D341Med (cell line): ENCODE measurements around the gene NNAT.
"Not testable (repeated sequence)": the region's sequence is repeated elsewhere in the genome, so short reads cannot be mapped to it uniquely, and the experiment has no call there.

Experiments used
- DNase-seq: peaks from one replicate; pipeline ENCODE4 v3.0.0; 2012; ENCODE audit warnings: low spot score

Gene NNAT

DNA sequence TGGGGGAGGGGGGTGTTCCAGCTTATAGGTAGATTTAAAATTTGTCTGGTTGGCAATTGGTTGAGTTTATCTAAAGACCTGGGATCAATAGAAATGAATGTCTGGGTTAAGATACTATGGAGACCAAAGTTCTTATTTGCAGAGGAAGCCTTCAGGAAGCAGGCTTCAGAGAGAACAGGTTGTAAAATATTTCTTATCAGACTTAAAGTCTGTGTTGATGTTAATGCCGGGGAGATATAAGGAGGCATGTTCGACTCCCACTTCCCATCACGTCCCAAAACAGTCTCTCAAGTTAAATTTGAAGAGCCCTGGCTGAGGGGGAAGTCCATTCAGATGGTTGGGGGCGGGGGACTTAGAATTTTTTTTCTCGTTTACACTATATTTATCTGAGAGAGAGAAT is 19.0 kb downstream of the NNAT start:
- no peak for DNase-seq

DNA sequence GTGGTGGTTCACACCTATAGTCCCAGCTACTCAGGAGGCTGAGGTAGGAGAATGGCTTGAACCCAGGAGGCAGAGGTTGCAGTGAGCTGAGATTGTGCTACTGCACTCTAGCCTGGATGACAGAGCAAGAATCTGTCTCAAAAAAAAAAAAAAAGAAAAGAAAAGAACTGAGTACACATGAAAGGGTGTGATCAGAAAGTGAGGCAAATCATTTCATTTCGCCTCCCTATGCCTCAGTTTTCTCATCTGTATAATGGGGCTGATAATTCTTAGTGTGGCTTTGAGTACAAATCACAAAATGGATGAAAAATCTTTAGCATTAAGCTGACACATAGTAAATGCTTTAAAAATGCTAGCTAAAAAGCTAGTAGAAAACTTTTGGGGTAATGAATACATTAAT is 19.8 kb downstream of the NNAT start:
- DNase-seq, result not testable (repeated sequence)

DNA sequence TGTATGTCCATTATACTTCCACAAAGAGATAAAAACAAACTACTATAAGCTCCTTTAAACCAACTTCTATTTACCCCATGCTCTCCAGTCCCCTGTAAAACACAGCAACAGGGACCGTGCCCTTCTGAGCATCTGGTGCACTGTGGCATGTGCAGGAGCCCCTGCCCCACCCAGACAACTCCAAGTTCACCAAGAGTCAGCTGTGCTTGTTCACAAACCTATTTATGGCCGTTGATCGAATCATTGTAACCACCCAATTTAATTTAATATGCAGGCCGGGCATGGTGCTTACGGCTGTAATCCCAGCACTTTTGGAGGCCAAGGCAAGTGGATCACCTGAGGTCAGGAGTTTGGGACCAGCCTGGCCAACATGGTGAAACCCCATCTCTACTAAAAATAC is 20.3 kb downstream of the NNAT start:
- no peak for DNase-seq

DNA sequence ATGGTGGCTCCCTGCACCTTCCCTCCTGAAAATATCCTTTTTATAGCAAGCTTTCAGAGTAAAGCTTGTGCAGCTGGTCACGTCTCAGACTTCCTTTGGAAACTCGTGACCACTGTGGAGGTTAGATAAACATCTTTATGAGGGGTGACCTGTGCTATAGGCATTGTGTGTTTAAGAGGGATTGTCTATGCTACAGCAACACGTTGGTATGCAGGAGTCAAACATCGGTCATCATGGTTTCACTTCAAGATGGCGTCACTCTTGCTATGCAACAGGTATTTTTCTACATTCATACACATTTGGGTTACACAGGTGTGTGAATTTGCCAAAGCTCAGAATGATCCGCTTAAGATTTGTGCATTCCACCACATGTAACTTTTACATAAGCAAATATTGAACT is 21.2 kb downstream of the NNAT start:
- no peak for DNase-seq

DNA sequence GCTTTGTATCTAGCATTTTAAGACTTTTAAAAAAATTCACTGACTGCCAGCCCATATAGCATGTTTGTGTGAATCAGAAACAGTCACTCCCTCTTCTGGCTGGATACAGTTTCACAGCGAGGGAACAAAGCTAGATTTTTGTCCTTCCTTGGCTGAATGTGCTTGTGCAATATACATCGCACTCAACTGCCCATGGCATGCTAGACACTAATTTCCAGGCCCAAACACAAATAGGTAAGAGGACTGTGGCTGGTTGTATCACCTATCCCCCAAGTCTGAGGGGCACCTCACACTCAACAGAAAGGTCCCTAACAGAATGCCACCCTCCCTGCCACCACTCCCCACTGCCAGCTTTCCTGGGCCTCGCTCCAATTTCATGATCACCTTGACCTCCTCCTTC is 22.8 kb downstream of the NNAT start:
- DNase-seq, result no peak

DNA sequence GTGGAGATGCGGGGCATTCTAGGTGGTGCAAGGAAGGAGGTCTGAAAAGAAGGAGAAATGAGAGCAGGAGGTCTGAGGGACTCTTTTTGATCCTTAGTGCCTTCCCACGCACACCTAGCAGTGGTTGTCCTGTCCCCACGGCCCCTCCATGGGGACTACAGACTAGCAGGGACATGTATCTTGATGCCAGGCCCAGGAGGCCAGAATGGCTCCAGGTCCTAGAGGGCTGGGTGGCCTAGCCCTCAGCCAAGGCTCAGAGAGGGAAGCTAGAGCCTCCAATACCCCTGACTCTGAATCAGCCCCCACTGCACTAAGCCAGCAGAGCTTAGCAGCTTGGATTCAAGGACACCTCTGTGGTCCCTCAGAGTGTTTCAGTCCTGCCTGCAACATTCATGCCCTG is 23.3 kb downstream of the NNAT start:
- no peak for DNase-seq

DNA sequence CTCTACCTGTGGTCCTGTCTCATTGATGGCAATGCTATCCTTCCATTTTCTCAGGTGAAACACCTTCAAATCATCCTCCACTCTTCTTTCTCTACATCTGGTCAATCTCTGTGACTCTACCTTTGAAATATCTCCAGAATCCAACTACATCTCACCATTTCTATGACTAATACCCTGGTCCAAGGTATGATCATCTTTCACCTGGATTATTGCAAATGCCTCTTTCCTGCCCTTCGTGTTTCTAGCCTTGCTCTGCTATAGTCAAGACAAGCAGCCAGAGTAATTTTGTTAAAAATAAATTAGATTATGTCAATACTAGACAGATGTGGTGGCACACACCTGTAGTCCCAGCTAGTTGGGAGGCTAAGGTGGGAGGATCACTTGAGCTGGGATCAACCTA is 24.5 kb downstream of the NNAT start:
- no peak for DNase-seq

DNA sequence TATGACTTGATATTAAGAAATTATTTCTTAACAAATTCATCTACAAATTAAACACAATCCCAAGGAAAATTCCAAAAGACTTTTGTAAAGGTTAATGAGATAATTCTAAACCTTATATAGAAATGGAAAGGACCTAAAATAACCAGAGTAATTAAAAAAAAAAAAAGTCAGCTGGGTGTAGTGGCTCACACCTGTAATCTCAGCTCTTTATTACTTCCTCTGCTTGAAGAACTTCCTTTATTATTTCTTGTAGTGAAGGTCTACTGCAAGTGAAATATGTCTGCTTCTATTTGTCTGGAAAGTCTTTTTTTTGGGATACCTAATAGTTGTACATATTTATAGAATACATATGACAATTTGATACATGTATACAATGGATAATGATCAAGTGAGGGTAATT is 26.9 kb downstream of the NNAT start:
- no peak for DNase-seq

DNA sequence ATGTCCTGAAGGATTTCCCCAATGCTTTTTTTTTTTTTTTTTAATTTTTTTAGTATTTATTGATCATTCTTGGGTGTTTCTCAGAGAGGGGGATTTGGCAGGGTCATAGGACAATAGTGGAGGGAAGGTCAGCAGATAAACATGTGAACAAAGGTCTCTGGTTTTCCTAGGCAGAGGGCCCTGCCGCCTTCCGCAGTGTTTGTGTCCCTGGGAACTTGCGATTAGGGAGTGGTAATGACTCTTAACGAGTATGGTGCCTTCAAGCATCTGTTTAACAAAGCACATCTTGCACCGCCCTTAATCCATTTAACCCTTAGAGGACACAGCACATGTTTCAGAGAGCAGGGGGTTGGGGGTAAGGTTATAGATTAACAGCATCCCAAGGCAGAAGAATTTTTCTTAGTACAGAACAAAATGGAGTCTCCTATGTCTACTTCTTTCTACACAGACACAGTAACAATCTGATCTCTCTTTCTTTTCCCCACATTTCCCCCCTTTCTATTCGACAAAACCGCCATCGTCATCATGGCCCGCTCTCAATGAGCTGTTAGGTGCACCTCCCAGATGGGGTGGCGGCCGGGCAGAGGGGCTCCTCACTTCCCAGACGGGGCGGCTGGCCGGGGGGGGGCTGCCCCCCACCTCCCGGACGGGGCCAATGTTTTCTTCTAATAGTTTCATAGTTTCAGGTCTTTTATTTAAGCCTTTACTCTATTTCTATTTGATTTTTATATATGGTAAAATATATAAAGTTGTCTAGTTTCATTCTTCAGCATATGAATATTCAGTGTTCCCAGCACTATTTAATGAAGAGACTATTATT is 29.3 kb downstream of the NNAT start:
- DNase-seq, result not testable (repeated sequence)

DNA sequence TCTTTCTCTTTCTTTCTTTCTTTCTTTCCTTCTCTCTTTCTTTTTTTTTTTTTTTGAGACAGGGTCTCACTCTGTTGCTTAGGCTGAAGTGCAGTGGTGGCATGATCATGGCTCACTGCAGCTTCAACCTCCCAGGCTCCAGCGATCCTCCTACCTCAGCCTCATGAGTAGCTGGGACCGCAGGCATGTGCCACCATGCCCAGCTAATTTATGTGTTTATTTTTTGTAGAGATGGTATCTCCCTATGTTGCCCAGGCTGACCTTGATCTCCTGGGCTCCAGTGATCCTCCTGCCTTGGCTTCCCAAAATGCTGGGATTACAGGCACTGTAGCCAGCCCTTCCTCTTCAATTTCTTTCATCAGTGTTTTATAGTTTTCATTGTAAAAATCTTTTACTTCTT is 30.6 kb downstream of the NNAT start:
- DNase-seq, result not testable (repeated sequence)

DNA sequence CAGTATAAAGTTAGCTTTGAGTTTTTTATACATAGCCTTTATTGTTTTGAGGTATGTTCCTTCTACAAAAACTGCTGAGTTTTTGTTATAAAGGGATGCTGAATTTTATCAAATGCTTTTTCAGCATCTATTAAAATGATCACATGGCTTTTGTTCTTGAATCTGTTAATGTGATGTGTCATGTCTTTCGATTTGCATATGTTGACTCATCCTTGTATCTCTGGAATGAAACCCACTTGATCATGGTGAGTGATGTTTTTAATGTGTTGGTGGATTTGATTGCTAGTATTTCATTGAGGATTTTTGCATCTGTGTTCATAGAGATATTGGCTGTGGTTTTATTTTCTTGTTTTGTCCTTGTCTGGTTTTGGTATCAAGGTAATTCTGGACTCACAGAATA is 31.4 kb downstream of the NNAT start:
- DNase-seq, result no peak

DNA sequence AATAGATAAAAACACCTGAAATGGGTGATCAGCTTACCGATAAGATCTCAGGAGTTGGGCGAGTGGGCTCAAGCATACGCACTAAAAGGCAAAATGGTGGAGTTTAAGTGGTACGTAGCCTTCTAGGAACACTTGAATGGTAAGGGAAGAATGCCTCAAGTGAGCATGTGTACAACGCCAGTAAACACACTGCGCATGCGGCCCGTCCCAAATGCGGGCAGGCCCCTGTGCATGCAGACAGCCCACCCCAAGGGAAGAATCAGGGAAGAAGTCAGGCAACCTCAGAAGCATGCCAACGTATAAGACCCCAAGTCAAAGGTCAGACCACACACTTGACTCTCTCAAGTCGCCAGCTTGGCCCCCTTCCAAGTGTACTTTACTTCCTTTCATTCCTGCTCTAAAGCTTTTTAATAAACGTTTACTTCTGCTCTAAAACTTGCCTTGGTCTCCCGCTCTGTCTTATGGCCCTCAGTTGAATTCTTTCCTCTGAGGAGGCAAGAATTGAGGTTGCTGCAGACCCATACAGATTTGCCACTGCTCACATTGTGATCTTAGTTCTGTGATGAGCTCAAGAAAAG is 33.8 kb downstream of the NNAT start:
- not testable (repeated sequence) for DNase-seq

DNA sequence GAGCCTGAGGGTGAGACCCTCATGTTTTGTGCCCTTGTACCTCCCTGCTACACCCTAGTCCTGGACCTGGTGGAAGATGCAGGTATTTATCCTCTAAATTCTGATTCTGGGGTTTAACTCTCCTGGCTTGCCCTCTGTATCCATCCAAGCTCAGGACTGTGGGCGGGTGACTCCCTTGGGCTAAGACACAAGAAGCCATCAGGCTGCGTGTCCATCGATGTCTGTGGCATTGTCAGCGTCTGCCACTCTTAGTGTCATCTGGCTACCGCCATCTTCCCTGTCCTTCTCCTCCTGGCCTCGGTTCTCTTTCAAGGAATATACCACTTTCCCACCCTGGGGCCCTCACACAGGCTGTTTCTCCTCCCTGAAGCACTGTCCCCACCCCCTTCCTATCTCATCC is 35.5 kb downstream of the NNAT start:
- no peak for DNase-seq

DNA sequence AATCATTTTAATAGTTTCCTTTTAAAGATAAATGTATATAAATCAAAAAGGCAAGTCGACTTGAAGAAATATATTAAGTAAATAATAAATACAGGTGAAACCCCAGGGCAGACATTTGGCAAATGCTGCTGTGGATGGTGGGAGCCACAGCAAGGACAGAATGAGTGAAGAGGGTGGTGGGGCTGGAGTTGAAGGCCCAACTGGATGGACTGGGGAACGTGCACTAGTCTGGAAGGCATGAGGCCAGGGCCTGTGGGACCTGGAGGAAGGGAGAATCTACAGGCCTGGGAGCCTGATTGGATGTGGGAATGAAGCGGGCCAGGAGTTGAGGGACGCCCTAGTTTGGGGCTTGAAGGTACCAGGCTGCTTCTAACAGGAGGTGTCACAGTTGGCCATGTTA is 37.3 kb downstream of the NNAT start:
- DNase-seq, result no peak

DNA sequence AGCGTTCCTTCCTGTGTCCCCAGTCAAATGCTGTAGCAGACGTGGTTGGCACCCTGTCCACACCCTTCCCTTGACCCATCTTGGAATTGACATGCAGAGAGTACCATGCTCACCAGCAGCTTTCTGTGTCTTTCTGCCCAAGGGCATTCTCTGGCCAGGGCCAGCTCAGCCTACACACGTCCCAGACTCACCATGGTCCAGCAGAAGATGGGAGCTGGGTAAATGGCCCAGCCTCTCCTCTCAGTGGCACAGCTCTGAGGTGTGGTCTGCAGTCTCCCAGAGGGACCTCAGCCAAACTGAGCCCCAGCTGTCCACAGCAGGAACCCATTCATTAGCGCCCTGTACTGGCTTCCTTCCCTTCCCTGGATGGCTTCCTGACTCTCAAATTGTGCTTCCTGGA is 37.7 kb downstream of the NNAT start:
- DNase-seq, result no peak

DNA sequence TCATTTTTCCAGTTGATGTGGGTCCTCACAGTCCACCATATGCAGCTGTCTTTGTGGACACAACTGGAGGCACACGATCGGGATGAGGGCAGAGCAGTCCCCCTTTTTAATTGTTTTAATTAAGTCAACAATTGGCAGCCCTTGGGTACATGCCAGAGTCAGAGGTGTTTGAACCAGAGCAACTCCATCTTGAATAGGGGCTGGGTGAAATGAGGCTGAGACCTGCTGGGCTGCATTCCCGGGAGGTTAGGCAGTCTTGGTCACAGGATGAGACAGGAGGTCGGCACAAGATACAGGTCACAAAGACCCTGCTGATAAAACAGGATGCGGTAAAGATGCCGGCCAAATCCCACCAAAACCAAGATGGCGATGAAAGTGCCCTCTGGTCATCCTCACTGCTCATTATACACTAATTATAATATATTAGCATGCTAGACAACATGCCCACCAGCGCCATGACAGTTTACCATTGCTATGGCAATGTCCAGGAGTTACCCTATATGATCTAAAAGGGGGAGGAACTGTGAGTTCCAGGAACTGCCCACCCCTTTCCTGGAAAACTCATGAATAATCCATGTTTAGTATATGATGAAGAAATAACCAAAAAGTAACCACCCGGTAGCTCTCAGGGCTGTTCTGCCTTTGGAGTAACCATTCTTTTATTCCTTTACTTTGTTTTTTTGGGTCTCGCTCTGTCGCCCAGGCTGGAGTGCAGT is 38.4 kb downstream of the NNAT start:
- no peak for DNase-seq

DNA sequence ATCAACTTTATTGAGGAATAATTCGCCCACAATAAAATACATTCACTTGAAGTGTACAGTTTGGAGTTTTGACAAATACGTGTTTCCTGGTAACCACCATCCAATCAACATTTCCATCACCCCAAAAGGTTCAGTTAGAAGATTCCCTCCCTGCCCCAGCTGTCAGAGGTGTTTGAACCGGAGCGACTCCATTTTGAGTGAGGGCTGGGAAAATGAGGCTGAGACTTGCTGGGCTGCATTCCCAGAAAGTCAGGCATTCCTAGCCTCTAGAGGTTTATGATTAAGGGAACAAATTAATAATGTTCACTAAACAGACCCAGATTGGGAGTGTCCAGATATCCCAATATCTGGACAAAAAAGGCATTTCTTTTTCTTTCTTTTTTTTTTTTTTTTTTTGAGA is 39.6 kb downstream of the NNAT start:
- no peak for DNase-seq

DNA sequence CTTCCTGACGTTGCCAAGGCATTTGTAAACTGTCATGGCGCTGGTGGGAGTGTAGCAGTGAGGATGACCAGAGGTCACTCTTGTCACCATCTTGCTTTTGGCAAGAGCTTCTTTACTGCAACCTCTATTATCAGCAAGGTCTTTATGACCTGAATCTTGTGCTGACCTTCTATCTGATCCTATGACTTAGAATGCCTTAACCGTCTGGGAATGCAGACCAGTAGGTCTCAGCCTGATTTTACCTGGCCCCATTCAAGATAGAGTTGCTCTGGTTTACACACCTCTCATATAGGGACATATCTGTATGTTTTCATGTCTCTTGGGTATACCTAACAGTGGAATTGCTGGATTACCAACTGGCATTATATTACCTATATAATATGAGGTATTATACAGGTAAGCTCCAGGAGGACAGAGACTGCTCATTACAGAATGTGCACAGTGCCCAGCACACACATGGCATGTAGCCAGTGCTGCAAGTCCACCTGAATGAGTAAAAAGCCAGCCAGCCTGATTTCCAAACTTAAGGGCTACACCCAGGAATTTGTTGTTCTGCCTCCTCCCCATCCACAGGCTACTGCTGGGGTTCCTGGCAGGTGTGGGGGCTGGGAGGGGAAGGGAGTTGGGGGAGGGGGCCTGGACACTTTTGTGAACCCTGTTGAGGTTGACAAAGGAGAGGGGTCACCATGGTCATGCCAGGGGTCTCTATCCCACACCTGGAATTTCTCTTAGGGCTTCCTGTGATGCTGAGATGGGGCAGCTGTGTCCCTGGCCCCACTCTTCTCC is 41.8 kb downstream of the NNAT start:
- no peak for DNase-seq

DNA sequence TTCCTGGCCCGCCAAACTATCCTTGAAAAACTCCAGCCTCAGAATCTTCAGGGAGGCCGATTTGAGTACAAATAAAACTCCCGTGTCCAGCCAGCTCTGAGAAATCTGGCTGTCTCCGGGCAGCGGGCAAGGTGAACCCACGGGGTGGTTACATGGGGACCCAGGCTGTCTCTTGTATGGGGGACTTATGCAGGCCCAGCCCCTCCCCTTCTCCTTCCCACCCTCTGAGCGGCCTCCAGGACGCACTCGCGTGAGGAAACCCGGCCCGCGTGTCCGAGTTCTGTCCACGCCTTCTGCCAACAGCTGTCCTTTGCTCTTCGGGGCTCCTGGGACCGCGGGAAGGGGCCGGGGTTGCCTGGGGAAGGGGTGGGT is 43.0 kb downstream of the NNAT start:
- DNase-seq, result no peak

DNA sequence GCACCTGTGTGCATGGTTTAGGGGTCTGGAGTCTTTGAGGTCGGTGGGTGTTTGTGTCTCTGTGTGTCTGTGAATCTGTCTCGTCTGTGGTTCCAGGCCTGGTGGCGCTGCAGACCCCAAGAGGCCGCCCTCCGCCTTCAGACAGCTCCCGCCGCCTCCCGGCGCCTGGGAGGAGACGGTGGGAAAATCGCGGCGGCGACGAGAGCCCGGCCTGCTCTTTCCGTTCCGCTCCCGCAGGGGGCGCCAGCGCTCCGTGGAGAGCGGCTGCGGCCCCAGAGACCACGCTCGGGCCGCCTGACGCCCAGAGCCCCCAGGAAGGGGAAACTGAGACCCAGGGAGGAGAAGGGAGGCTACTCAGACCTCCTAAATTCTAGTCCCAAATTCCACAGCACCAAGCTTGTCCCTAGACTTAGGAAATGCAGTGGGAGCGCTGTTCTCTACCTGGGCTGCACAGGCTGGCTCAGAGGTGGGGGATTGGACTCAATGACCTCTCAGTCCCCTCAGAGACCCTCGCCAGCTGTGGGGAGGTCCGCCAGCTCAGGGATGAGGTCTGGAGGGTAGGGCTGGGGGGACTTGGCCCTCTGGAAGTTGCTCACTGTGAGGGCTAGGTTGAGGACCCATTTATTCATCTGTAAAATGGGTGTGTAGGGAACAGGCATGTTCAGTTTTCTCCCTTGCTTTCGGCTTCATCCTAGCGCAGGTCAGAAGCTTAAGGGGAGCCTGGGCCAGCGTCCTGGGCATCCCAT is 43.5 kb downstream of the NNAT start:
- DNase-seq, result peak; percentile 95

DNA sequence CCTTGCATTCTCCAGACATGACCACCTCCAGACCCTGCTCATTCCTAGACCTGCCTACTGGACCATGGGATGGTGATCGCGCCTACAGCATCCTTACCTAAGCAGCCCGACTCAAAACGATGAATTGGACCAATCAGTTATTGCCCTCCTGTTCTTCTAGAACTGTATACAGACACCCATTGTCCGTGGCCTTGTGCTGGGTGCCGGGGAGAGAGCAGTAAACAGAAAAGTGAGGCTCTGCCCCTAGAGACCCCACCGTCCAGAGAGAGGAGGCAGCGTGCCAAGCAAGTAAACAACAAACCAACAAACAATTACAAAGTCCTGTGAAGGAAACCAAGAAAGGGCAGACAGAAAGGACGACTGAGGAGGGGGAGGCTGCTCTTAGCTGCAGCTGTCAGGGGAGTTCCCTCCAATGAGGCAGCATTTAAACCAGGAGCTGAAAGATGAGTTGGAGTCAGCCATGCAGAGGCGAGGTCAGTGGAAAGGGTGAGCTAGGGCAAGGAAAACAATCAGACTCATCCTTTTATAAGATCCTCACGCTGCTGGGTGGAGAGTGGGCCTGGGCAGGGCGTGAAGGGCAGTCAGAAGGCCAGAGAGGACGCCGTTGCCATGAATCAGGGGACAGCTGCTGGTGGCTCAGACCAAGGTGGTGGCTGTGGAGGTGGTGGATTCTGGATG is 44.2 kb downstream of the NNAT start:
- DNase-seq, result no peak
